Activated T-helper 9 cell treated with anti-CD3 and anti-CD28 coated beads, Interleukin-2, amount 50 U/mL, for 16 hours (primary cell): ENCODE measurements around the gene NRXN3.

ENCODE experiments used
- DNase-seq: peaks from one replicate; pipeline ENCODE4 v3.0.0-alpha.2; 2020; ENCODE audit warnings: low read depth

The NRXN3 gene

DNA sequence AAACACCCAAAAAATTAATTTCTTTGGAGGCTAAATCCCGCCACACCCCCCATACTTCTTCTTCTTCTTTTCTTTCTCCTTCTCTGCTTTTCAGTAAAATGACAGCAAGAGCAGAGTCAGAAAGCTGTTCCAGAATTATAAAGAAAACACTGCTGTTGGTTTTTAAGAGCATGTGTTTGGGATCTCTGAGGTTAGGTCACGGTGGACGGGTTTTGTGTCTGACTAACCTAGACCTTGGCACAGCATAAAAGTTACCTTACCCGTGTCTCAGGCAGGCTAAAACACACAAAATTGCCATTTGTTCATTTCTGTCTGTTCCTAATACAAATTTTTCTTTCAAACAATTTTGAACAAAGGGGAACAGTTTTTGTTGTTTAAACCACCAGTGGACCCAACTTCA lies 540.8 kb downstream of the NRXN3 start:
- no peak for DNase-seq

DNA sequence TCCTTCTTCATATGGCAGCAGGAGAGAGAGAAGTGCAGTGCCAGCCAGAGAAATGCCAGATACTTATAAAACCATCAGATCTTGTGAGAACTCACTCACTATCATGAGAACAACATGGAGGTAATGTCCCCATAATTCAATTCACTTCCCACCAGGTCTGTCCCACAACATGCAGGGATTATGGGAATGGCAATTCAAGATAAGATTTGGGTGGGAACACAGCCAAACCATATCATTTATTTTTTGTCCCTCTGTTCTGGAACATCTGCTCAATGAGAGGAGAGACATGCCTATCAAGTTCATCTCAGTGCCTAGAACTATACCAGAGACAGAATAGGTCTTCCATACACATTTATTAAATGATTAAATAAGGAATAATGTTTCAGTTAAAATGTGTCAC lies 543.5 kb downstream of the NRXN3 start:
- no peak for DNase-seq

DNA sequence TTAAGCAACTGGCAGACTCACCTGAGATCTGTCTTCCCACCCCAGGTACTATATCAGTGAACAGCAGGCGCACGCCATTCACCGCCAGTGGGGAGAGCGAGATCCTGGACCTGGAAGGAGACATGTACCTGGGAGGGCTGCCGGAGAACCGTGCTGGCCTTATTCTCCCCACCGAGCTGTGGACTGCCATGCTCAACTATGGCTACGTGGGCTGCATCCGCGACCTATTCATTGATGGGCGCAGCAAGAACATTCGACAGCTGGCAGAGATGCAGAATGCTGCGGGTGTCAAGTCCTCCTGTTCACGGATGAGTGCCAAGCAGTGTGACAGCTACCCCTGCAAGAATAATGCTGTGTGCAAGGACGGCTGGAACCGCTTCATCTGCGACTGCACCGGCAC lies 544.5 kb downstream of the NRXN3 start:
- no peak for DNase-seq

DNA sequence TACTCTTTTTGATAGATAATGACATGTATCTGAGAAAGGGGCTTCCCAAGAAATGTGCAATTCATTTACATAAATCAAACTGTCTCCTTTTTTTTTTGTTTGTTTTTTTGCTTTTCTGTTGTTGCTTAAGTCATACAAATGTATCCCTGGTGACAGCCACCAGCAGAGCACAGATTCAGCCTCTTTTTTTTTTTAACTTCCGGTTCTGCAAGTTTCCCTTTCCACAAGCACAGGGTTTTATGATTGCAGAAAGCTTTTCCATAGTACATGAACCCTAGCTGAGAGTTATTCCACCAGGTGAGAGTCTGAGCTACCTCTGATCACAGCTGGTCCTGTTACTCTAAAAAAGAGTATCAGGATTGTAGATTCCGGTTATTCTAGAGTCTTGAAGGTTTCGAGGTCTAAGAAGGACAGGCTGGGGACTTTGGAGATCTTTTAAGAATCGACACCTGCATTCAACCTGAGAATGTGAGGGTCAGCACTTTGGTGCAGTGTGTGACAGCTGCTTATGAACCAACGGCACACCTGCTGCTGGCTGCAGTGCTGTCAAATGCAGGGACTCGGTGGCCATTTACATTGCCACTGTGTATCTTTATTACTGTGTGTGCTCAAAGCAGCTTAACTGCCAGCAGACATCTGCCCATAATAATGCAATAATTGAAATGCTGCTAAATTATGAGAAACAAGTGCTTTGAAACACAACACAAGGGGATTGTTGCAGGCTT lies 551.7 kb downstream of the NRXN3 start:
- no peak for DNase-seq

DNA sequence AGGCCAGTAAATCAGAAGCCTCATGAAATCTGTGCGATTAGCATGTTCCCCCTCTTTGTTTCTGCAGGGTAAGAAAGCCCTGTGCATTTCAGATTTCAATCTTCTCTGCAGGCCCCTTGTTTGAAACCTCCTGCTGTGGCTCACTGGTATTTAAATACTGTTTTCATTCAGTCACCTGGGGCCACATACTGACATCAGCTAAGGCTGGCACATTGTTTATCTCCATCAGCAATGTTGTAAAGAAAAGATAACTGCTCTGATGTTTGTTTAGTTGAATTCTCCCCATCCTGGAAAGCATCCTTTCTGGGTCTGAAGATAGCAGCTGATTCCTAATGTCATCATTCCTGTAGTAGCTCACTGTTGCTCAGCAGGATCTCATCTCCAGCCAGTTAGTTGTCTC lies 554.9 kb downstream of the NRXN3 start:
- DNase-seq, result no peak

DNA sequence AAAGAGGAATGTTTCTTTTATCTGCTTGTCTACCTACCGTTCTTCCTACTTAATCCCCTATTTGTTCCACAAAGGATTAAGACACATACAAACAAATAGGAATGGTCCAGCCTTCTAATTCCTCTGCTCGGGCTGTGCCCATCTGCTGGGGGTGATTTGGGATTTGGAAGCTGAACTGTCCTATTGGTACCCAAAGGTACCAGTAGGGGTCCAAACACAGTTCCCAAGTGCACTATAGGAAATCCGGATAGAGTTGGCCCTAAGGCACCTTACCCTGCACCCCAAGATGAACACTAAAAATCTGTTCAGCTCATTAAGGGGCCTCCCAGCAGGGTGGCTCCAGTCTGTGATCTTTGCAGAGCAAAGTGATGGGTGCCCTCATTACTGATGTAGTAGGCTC lies 566.9 kb downstream of the NRXN3 start:
- DNase-seq, result no peak

DNA sequence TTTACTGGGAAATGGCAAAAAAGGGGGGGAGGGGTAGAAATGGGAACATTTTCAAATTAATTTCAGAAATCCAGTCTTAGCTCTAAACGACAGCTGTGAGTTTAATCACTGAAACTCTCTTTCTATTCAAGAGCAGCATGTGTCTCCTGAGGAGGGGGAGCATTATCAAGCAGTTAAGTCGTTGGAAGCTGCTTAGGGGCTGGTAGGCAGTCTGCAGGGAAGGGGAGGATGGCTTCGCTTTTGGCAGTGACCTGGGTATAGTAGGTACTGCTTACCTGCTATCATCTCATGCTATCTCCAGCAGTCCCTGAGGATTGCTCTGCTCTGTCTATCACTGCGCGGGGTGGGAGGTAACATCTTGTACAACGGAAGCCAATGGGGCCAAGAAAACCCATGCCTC lies 567.4 kb downstream of the NRXN3 start:
- no peak for DNase-seq

DNA sequence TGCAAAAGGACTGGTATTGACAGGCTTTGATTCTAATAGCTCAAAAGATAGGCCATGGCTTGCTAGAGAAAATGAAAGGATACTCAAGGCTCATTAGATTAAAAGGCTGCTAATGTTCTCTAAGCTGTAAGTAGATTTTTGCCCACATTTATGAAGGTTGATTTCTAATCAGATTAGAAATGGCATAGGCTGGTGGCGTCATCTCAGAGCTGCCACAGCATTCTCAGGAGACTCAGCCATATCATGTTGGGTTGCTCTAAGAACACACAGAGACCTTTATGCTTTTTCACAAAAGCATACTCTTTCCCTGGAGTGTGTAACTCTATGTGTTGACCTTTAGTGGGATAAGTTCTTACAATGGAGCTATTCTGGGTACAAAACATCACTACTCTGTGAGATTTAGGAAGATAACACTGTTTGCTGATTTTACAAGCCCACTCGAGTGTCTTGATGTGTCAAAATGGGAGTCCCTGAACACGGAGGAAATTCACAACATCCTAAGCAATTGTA lies 576.0 kb downstream of the NRXN3 start:
- no peak for DNase-seq

DNA sequence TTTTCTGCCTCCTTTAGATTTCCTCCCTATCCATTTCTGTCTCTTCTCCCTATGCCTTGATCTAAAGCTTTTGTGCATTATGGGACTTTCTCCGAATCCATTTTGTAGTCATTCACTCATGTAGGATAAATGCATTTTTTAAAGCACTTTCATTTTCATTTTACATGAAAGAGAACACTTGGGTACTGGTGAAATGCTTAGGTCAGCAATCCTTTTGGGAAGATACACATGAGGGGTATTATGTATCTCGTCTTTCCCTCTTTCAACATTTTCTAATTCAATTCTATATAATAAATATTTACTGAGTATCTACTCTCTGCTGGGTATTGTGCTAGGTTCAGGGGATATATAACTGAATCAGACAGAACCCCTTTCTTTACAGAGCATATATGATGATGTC lies 577.6 kb downstream of the NRXN3 start:
- no peak for DNase-seq

DNA sequence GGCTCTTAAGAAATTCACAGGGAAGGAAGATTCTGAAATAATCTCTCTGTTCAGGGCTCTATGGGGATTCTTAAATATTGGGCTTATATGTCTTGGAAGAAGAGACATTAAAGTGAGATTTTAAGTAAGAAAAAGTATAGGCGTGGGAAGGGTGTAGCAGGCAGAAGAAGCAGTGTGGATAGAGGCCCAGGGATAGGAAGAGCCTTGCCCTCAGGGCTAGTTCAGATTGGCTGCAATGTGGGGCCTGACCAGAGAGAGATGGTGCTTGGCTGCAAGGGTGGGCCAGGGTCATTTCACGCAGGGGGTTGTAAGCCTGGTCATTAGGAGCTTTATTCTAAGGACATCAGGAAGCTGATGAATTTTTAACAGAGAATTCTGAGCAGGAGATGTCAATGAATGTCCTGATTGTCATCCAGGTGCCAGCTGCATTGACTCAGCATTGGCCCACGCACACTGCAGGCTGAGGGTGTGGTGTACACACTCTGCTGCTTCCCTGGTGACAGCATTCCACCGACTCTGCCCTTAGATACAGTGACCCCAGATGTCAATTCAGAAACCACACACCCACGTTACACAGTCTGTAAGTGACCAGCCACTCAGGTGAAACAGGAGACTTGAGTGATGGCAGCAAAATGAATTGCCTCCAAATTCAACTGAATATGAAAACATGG lies 582.5 kb downstream of the NRXN3 start:
- DNase-seq, result no peak

DNA sequence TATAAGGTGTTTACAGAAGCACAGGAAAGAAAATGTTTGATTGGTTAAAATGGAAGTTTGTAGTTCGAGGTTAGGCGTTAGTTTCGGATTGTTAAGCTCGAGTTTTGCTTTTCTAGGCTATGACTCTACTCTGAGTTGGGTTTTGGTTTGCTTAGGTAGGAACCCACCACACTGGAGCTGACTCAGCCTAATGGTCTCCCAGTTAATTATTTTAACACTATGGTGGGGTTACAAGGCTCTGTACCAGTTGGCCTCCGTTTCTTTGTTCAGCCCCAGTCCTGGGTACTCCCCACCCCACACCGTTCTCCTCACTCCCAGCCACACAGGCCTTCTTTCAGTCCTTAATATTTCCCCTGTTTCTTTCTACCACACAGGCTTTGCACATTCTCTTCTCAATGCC lies 583.9 kb downstream of the NRXN3 start:
- DNase-seq, result no peak

DNA sequence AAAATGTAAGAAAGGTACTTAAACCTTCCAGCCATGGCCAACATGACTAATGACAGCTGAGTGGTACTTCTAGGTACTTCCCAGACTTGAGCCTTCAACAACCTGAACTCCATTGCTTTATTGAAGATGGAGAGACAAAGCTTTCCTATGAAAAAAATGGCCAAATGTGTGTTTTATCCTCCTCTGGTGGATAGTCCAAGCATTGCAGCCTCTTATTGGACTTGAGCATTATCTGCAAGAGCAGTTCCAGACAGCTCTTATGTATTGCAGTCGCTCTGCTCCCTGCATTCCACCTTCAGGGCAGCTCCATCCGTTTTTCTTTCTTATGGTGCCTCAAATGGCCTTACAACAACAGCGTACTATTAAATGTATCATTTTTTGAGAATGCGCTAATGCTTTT lies 588.2 kb downstream of the NRXN3 start:
- DNase-seq, result no peak

DNA sequence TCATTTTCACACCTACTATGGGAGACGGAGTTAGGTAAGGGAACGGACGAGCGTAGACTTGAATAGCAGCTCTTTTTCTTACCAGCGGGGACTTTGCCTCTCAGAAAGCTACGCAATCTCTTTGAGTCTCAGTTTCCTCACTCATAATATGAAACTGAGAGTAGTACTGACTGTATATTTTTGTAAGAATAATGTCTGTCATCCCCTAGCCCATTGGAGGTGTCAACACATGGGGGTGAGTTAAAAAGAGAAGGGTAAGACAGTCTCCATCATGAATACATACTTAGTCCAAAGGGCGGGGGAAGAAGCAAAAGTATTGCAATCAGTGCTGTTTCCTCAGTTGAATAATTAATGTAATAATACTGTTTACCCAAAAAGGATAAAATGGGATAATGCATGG lies 592.2 kb downstream of the NRXN3 start:
- DNase-seq, result no peak

DNA sequence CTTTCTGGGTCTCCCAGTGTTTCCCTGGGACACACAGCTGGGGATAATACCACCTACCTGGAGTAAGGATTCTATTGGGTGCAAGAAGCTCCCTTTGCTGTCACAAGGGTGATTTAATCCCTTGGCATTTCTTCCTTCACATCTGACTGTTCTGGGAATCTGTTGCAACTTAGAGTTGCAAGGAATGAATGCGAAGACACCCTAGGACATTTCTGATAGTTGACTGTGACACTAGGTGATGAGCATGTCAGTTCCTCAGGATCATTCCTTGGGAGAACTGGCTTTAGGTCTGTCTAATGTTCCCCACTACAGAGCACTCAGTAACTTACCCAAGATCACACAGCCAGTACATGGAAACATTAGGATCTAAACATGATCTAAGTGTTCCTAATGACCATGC lies 593.6 kb downstream of the NRXN3 start:
- DNase-seq, result no peak

DNA sequence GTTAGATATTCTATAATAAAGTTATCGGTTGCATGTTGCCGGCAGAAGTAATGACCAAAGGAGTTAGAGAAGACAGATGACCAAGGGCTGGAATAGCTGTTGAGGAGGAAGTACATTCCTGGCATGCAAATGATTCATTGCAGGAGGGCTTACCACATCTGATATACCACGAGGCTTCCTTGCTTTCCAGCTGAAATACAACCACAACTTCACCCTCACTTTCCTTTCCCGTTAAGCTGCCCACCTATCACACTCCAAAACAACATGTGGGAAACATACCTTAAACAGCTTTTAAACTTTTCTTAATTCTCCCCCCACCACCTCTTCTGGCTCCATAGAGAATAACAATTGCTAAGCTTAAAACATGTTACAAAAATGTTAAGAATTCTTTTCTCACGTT lies 594.1 kb downstream of the NRXN3 start:
- no peak for DNase-seq

DNA sequence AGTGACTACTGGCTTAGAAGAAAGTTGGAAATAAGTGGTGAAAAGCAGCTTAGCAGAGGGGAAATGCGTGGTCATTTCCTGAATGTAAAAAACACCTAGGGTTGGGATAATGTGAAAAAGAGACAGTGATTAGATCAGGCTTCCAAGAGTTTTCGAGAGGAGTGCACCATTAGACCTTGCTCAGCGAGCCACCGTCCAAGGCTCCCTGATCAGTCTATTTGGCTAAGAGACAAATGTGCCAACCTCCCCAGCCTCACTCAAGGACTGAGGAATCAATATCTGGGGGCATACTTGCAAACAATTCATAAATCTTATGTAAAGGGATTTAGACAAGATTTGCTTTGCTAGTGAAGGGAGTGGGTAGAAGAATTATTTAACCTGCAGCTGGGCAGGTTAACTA lies 594.5 kb downstream of the NRXN3 start:
- no peak for DNase-seq

DNA sequence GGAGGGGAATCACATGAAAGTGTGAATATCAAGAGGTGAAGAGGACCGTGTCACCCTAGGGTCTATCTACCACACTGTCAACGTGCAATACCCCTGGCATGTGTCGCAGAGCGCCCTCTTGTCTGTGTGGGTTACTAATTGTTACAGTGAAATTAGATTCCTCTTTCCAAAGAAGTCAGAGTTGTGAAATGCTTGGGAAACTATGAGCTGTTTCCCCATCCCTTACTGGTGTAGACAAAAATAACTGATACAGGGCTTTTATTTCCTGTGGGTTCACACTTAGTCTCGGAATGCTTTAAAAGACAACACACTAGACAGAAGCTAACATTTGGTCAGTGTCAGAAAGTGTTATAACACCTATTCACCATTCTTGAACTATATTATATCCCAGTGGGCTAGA lies 597.3 kb downstream of the NRXN3 start:
- DNase-seq, result no peak

DNA sequence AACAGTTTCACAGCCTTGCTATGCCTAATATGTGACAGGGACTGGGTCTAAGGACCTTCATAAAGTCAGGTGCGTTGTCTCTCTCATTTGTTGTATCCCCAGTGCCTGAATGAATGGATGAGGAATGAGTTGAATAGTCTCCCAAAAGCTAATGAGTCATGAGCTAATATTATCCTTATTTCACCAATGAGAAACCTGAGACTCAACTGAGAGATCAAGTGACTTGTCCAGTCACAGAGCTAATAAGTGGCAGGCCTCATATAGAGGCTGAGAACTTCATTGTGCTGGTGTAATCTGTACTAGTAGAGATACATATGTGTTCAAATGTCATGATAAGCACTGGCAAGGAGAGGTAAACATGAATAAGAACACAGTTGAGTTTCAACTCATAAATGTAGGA lies 612.4 kb downstream of the NRXN3 start:
- no peak for DNase-seq

DNA sequence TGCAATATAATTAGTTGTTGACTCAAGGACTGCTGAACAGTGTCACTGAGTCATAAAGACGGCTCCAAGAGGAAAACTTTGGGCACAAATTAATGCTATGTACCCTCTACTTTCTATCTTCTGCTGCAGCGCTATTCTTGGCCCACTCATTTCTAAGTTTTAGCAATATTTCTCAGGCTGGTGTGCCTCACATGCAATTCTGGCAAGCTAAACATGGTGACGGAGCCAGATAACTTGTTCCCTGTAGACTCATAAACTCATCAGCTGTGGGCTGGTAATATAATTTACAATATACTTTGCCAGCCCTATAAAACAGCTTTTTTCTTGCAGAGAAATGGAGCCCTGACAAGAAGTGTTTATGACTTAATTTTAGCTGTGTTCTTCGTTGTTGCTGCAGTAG lies 615.1 kb downstream of the NRXN3 start:
- no peak for DNase-seq

DNA sequence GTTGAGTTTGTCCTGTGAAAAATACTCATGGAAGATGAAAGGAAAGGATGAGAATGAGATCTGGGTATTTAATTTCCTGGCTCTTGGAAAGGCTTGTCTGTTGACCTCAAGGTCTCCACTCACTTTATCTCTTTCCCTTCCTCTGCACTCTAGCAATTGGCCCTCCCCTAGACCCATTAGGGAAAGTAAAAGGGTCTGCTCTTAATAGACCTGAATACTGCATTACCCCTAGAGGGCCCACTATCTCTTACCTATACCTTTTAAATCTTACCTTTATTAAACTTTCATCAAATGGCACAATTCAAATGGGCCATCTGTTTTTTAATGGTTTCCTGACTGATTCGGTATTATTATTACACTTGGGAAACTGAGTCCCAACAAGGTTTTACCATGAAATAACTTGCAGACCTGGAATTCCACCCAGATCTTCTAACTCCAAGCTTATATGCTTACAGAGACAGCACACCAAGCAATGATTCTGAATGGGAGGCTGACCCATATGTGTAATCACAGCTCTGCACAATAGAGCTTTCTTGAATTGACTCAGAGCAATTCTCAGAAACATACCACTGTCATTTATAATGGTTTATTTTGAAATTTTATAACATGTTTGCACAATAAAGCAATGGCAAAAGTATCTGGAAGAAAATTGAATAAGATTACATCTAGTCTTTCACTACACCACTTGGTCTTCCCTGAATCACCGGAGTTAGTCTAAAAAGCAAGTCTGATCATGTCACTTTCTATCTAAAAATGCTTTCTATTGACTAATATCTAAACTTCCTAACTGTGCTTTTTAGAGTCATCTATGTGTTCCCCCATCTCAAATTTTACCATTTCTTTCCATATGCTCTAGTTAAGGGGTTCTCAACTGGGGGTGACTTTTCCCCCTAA lies 618.5 kb downstream of the NRXN3 start:
- no peak for DNase-seq

DNA sequence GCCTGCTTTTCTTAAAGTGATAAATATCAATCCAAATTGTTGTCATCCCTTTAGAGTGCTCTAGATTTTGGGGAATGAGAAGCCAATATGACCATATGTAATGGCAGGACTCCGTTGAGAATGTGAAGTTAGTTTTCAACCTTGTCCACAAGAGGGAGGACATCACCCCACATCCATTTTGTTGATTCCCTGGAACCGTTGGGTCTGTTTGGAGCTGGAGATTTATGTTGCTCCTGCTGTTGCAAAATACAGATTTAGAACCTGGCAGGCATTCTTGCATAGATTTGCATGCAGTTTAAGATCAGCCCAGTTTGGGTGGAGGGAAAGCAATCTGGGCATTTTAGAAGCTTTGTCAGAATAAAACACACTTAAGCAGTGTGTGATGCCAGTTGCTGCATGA lies 620.1 kb downstream of the NRXN3 start:
- DNase-seq, result no peak

DNA sequence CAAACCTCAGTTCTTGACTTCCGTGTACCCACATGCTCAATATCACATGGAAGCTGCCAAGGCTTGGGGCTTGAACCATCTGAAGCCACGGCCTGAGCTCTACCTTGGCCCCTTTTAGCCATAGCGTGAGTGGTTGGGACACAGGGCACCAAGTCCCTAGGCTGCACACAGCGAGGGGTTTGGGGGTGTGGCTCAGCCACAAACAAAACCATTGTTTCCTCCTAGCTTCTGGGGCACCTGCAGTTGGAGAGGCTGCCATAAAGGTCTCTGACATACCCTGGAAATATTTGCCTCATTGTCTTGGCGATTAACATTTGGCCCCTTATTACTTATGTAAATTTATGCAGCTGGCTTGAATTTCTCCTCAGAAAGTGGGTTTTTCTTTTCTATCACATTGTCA lies 628.6 kb downstream of the NRXN3 start:
- DNase-seq, result no peak

DNA sequence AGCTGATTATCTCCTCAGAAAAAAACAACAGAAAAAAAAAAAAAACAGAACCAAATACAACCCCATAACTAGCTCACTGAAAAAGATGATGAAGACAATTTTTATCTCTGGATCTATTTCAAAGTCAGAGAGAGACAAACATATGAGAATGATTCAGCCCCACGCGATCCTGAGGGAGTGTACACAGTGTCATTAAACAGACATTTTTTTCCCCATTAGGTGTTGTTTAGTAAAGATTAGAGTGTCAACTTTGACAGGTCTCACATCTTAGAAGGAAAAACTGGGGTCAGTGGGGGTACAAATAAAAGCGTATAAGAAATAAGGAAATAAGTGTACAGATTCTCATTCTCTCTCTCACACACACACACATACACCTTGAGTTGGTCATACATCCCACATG lies 635.4 kb downstream of the NRXN3 start:
- DNase-seq, result no peak
